ENCODE measurements around the gene PIKFYVE.
"Not testable (repeated sequence)": the region's sequence is repeated elsewhere in the genome, so short reads cannot be mapped to it uniquely, and the experiment has no call there.

PIKFYVE gene

DNA sequence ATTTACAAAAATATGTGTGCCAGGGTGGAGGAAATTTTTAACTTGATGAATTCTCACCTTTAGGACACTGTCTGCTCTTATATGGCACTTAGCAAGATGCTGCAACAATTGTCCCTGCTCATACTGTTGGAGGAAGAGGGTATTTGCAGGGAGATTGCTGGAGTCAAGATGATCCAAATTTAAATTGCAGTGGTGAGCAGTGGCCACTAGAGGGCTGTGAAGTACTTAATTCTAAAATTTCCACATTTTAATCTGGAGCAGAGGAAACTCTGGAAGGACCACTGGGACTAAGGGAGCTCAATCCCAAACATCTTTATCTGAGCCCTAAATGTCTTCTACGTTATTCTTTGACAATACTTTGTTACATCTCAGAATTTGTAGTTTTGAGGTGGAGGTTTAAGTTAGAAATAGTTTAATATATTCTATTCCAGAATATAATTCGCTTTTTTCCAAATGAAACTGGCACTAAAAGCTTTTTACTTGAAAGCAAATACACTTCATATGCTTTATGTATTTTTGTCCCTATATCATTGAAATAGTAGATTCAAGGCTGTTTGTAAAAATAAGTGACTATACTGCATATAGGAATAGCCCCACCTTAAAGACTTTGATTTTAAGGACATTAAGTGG is 107.5 kb downstream of the PIKFYVE start:
- in situ Hi-C loops (cut with HindIII; ENCODE audit: low sequenced_read_pairs), result no loop called here
- no peak overlapping the region for H3K4me3 ChIP-seq (ENCODE audit: low read depth, low read length)
- TF ChIP-seq, protein P1, sequence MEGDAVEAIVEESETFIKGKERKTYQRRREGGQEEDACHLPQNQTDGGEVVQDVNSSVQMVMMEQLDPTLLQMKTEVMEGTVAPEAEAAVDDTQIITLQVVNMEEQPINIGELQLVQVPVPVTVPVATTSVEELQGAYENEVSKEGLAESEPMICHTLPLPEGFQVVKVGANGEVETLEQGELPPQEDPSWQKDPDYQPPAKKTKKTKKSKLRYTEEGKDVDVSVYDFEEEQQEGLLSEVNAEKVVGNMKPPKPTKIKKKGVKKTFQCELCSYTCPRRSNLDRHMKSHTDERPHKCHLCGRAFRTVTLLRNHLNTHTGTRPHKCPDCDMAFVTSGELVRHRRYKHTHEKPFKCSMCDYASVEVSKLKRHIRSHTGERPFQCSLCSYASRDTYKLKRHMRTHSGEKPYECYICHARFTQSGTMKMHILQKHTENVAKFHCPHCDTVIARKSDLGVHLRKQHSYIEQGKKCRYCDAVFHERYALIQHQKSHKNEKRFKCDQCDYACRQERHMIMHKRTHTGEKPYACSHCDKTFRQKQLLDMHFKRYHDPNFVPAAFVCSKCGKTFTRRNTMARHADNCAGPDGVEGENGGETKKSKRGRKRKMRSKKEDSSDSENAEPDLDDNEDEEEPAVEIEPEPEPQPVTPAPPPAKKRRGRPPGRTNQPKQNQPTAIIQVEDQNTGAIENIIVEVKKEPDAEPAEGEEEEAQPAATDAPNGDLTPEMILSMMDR (IDR thresholded peaks at IDR 0.05; ENCODE audit: low read depth, low read length, missing control alignments), result peak; percentile 86
- DNase-seq (ENCODE audit: low read depth), result peak; percentile 26

GRCh38 chr2:208375491-208376068 is 109.5 kb downstream of the PIKFYVE start:
- TF ChIP-seq, protein P1 (IDR thresholded peaks at IDR 0.05; ENCODE audit: low read depth, low read length, missing control alignments), result no peak
- in situ Hi-C loops (cut with HindIII; ENCODE audit: low sequenced_read_pairs), result no loop called here
- DNase-seq (ENCODE audit: low read depth), result no peak
- H3K4me3 ChIP-seq (ENCODE audit: low read depth, low read length), result no peak overlapping the region

DNA sequence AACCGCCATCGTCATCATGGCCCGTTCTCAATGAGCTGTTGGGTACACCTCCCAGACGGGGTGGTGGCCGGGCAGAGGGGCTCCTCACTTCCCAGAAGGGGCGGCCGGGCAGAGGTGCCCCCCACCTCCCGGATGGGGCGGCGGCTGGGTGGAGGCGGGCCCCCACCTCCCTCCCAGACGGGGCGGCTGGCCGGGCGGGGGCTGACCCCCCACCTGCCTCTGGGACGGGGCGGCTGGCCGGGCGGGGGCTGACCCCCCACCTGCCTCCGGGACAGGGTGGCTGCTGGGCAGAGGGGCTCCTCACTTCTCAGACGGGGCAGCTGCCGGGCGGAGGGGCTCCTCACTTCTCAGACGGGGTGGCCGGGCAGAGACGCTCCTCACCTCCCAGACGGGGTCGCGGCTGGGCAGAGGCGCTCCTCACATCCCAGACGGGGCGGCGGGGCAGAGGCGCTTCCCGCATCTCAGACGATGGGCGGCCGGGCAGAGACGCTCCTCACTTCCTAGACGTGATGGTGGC is 111.3 kb downstream of the PIKFYVE start:
- in situ Hi-C loops (cut with HindIII; ENCODE audit: low sequenced_read_pairs); H3K4me3 ChIP-seq (ENCODE audit: low read depth, low read length); DNase-seq (ENCODE audit: low read depth): not testable (repeated sequence)

GRCh38 chr2:208379192-208379591 is 113.1 kb downstream of the PIKFYVE start:
- in situ Hi-C loops (cut with HindIII; ENCODE audit: low sequenced_read_pairs), result no loop called here
- DNase-seq (ENCODE audit: low read depth), result no peak
- H3K4me3 ChIP-seq (ENCODE audit: low read depth, low read length), result no peak overlapping the region
- TF ChIP-seq, protein P1 (IDR thresholded peaks at IDR 0.05; ENCODE audit: low read depth, low read length, missing control alignments), result no peak

GRCh38 chr2:208384637-208385036 is 118.6 kb downstream of the PIKFYVE start:
- in situ Hi-C loops (cut with HindIII; ENCODE audit: low sequenced_read_pairs), result no loop called here
- DNase-seq (ENCODE audit: low read depth), result no peak
- TF ChIP-seq, protein P1 (IDR thresholded peaks at IDR 0.05; ENCODE audit: low read depth, low read length, missing control alignments), result no peak
- no peak overlapping the region for H3K4me3 ChIP-seq (ENCODE audit: low read depth, low read length)

DNA sequence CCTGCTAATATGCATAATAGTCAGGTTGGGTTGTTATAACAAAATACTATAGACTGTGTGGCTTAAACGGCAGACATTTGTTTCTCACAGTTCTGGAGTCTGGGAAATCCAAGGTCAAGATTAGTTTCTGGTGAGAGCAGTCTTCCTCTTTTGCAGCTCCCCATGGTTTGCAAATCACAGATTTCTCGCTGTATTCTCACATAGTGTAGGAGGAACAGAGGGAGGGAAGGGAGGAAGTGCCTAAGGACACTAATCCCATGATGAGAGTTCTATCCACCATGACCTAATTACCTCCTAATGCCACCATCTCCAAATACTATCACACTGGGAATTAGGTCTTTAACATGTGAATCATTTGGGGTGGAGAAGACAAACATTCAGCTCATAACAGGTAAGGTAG is 120.5 kb downstream of the PIKFYVE start:
- TF ChIP-seq, protein P1 (IDR thresholded peaks at IDR 0.05; ENCODE audit: low read depth, low read length, missing control alignments), result no peak
- no peak for DNase-seq (ENCODE audit: low read depth)
- H3K4me3 ChIP-seq (ENCODE audit: low read depth, low read length), result no peak overlapping the region
- in situ Hi-C loops (cut with HindIII; ENCODE audit: low sequenced_read_pairs), result no loop called here

DNA sequence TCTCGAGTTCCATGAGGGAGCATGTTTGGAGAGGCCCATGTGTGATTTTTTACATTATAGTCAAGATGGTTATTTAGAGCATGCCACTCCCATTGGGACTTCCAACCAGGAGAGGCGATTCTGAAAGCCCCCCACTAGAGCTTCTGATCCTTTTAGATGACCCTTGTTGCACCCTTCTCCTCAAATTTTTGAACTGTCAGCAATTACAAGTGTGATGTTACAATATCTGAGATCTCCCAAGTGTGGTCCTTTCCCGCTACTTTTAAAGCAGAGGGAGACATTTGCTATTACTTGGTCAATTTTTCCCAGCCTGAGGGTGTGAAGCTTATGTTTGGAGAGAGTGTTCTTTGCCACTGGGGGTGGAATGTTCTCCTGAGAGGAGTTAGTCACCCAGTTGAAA is 123.9 kb downstream of the PIKFYVE start:
- no peak overlapping the region for H3K4me3 ChIP-seq (ENCODE audit: low read depth, low read length)
- TF ChIP-seq, protein P1 (IDR thresholded peaks at IDR 0.05; ENCODE audit: low read depth, low read length, missing control alignments), result no peak
- in situ Hi-C loops (cut with HindIII; ENCODE audit: low sequenced_read_pairs), result no loop called here
- DNase-seq (ENCODE audit: low read depth), result no peak

All from astrocyte of the cerebellum (primary cell).